Neural cell (in vitro differentiated cells): ENCODE measurements around the gene PAPSS2. TPM values are rescaled to one million over a fixed set of nuclear protein-coding genes. Genes with fewer than 3 reads are reported as not detected.

Source experiments
- H2AFZ ChIP-seq: fragments of 200-600, 300-800 bp; sonication (generic), shearing (Covaris generic); 2 replicates; pipeline ENCODE4 v1.6.0; 2014; ENCODE audit warnings: low read depth, mild to moderate bottlenecking, antibody characterized with exemption, low read length, moderate library complexity
- H3F3A ChIP-seq: fragments of 200-600 bp; shearing (Covaris generic); 2 replicates; pipeline ENCODE4 v1.6.1; 2016; ENCODE audit warnings: mild to moderate bottlenecking, moderate library complexity, mixed read lengths, antibody characterized with exemption, low read length; ENCODE audit not compliant: insufficient read depth, poor library complexity, severe bottlenecking
- H3K27ac ChIP-seq: fragments of 200-600, 300-800 bp; sonication (generic), shearing (Covaris generic); 2 replicates; pipeline ENCODE4 v1.5.1; 2014; ENCODE audit warnings: mild to moderate bottlenecking, low read length, moderate library complexity
- H3K27me3 ChIP-seq: fragments of 300-800, 200-600 bp; sonication (generic), shearing (Covaris generic); 2 replicates; pipeline ENCODE4 v1.6.0; 2014; ENCODE audit warnings: mild to moderate bottlenecking, low read depth, low read length, moderate library complexity; ENCODE audit not compliant: insufficient read depth
- H3K36me3 ChIP-seq: fragments of 300-800, 200-600 bp; sonication (generic), shearing (Covaris generic); 2 replicates; pipeline ENCODE4 v1.5.1; 2014; ENCODE audit warnings: mild to moderate bottlenecking, antibody characterized with exemption, low read length, moderate library complexity; ENCODE audit not compliant: insufficient read depth
- H3K4me2 ChIP-seq: fragments of 300-800, 200-600 bp; sonication (generic), shearing (Covaris generic); 2 replicates; pipeline ENCODE4 v1.6.0; 2014; ENCODE audit warnings: mild to moderate bottlenecking, low read length
- H3K4me3 ChIP-seq: fragments of 300-800, 200-600 bp; sonication (generic), shearing (Covaris generic); 2 replicates; pipeline ENCODE4 v1.5.1; 2014; ENCODE audit warnings: mild to moderate bottlenecking, low read length, moderate library complexity
- H3K79me2 ChIP-seq: fragments of 200-600 bp; shearing (Covaris generic); replicated peaks from 2 replicates; pipeline ENCODE4 v1.6.0; 2014; ENCODE audit warnings: mild to moderate bottlenecking, low read length, moderate library complexity; ENCODE audit not compliant: insufficient read depth
- H3K9ac ChIP-seq: fragments of 300-800, 200-600 bp; sonication (generic), shearing (Covaris generic); 2 replicates; pipeline ENCODE4 v1.6.1; 2016; ENCODE audit warnings: mild to moderate bottlenecking, low read length, mixed read lengths
- H3K9me2 ChIP-seq: fragments of 200-600 bp; shearing (Covaris generic); 2 replicates; pipeline ENCODE4 v1.6.1; 2016; ENCODE audit warnings: mild to moderate bottlenecking, low read length, mixed read lengths; ENCODE audit not compliant: insufficient read depth
- H3K9me3 ChIP-seq: fragments of 200-600, 300-800 bp; sonication (generic), shearing (Covaris generic); 2 replicates; pipeline ENCODE4 v1.6.1; 2016; ENCODE audit warnings: mild to moderate bottlenecking, mixed run types, low read length, moderate library complexity, mixed read lengths
- H4K20me1 ChIP-seq: fragments of 200-600 bp; shearing (Covaris generic); 2 replicates; pipeline ENCODE4 v1.6.1; 2016; ENCODE audit warnings: mild to moderate bottlenecking, mixed run types; ENCODE audit not compliant: insufficient read depth
- CTCF ChIP-seq: fragments of 450-650 bp; IDR thresholded peaks from 2 replicates; pipeline ENCODE4 v1.5.1; 2014; ENCODE audit warnings: antibody characterized with exemption, mild to moderate bottlenecking, moderate library complexity; ENCODE audit not compliant: poor library complexity, severe bottlenecking
- EP300 ChIP-seq: fragments of 450-650 bp; conservative IDR thresholded peaks from 2 replicates; pipeline ENCODE4 v1.6.1; 2014; ENCODE audit warnings: antibody characterized with exemption, mild to moderate bottlenecking, moderate library complexity; ENCODE audit not compliant: poor library complexity, severe bottlenecking
- EZH2 ChIP-seq: fragments of 200-600, 300-800 bp; shearing (Covaris generic), sonication (generic); IDR thresholded peaks from 2 replicates; pipeline ENCODE4 v1.6.1; 2014; ENCODE audit warnings: antibody characterized with exemption, low read length, borderline replicate concordance, mild to moderate bottlenecking; ENCODE audit not compliant: insufficient read depth, poor library complexity, severe bottlenecking
- MXI1 ChIP-seq: fragments of 450-650 bp; conservative IDR thresholded peaks from 2 replicates; pipeline ENCODE4 v1.6.1; 2014; ENCODE audit warnings: antibody characterized with exemption, mild to moderate bottlenecking; ENCODE audit not compliant: poor library complexity, severe bottlenecking
- POLR2AphosphoS5 ChIP-seq: IDR thresholded peaks from 2 replicates; pipeline ENCODE4 v1.6.1; 2012
- RAD21 ChIP-seq: fragments of 450-650 bp; conservative IDR thresholded peaks from 2 replicates; pipeline ENCODE4 v1.6.1; 2014; ENCODE audit warnings: antibody characterized with exemption, mild to moderate bottlenecking, moderate library complexity
- REST ChIP-seq: IDR thresholded peaks from 2 replicates; pipeline ENCODE4 v1.6.1; 2012; ENCODE audit warnings: borderline replicate concordance
- SMC3 ChIP-seq: fragments of 450-650 bp; conservative IDR thresholded peaks from 2 replicates; pipeline ENCODE4 v1.6.1; 2014; ENCODE audit warnings: antibody characterized with exemption, mild to moderate bottlenecking, moderate library complexity; ENCODE audit not compliant: poor library complexity
- TAF1 ChIP-seq: IDR thresholded peaks from 2 replicates; pipeline ENCODE4 v1.6.1; 2012; ENCODE audit warnings: low read depth
- polyA plus RNA-seq: library from polyadenylated mRNA; depleted of rRNA; stranded (reverse); fragments of >200 nt; gene quantifications from 2 replicates; pipeline ENCODE4 v1.2.3, GENCODE V29; 2014

The PAPSS2 gene
- polyA plus RNA-seq, 1 donor from 2014 or later: 0.24 TPM

- TF ChIP-seq CTCF (no peak), EP300 (no peak), SMC3 (no peak), EZH2 (no peak), TAF1 (no peak)
- Histone ChIP-seq H3K9me2 (no peaks in the 10 kb centered on the region), H3K27ac (no peak overlapping the region), H3K9me3 (no peaks in the 10 kb centered on the region), H3F3A (no peaks in the 10 kb centered on the region), H3K4me3 (peak overlapping the region; percentile 80), H3K36me3 (no peaks in the 10 kb centered on the region), H4K20me1 (no peaks in the 10 kb centered on the region), H3K4me2 (peak overlapping the region; percentile 70), H3K27me3 (peaks cover 41% of the 10 kb centered on the region), H3K79me2 (no peaks in the 10 kb centered on the region), H3K9ac (peak overlapping the region; percentile 54), H2AFZ (no peak overlapping the region)
Measured at GRCh38 chr10:87660484-87661133, 931 bp downstream of the PAPSS2 start.

- Histone ChIP-seq H3K4me2 (no peak overlapping the region), H3K9ac (no peak overlapping the region), H3F3A (no peaks in the 10 kb centered on the region), H3K36me3 (no peaks in the 10 kb centered on the region), H3K9me3 (no peaks in the 10 kb centered on the region), H3K4me3 (no peak overlapping the region), H3K79me2 (no peaks in the 10 kb centered on the region), H3K27ac (no peak overlapping the region), H4K20me1 (no peaks in the 10 kb centered on the region), H3K27me3 (peaks cover 41% of the 10 kb centered on the region), H3K9me2 (no peaks in the 10 kb centered on the region), H2AFZ (no peak overlapping the region)
- TF ChIP-seq POLR2AphosphoS5: no peak
- TF ChIP-seq MXI1: no peak
- no peak for TF ChIP-seq EP300
- no peak for TF ChIP-seq EZH2
- TF ChIP-seq SMC3: no peak
- TF ChIP-seq RAD21: no peak
- TF ChIP-seq REST: no peak
- TF ChIP-seq TAF1: no peak
- no peak for TF ChIP-seq CTCF
Measured at GRCh38 chr10:87661861-87662785, 2.4 kb downstream of the PAPSS2 start.
